ENCODE data around the gene ASIC2.

The ASIC2 gene

DNA sequence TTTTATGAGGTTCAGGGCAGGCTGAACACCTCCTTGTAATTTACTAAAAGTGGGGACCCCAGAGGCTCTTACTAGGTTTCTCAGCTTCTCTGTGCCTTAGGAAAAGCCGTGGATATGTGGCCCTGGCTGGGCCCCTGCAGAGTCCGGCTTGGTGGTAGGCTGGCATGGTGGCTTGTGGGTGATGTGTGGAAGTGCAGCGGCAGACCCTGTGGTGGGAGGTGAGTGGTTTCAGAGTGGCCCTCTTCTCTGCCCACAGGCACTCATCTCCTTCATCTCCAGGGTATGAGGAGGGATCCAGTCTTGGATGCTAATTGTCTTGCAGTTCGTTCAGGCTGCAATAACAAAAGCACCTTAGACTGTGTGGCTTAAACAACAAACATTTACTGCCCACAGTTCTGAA is 58.9 kb downstream of the ASIC2 start:
- Histone ChIP-seq H3K9me2 (replicated peaks; ENCODE audit: control insufficient read depth, low read length) (no peaks in the 10 kb centered on the region), H3F3A (ENCODE audit: control insufficient read depth, insufficient read depth) (no peaks in the 10 kb centered on the region), H3K9me3 (ENCODE audit: control insufficient read depth, insufficient read depth, low read length) (no peaks in the 10 kb centered on the region), H3K27me3 (ENCODE audit: control insufficient read depth, low read length) (no peaks in the 10 kb centered on the region), H3K4me3 (ENCODE audit: low read length) (no peak overlapping the region), H3K4me2 (ENCODE audit: low read length) (no peak overlapping the region), H3K4me1 (ENCODE audit: control insufficient read depth, low read length) (no peaks in the 10 kb centered on the region), H3K79me2 (ENCODE audit: control insufficient read depth, low read length) (no peaks in the 10 kb centered on the region), H4K20me1 (ENCODE audit: control insufficient read depth, insufficient read depth, low read depth, low read length) (no peaks in the 10 kb centered on the region), H3K36me3 (ENCODE audit: control insufficient read depth, low read length) (no peaks in the 10 kb centered on the region), H3K27ac (ENCODE audit: low read depth, low read length) (no peak overlapping the region)
- TF ChIP-seq, protein P1, sequence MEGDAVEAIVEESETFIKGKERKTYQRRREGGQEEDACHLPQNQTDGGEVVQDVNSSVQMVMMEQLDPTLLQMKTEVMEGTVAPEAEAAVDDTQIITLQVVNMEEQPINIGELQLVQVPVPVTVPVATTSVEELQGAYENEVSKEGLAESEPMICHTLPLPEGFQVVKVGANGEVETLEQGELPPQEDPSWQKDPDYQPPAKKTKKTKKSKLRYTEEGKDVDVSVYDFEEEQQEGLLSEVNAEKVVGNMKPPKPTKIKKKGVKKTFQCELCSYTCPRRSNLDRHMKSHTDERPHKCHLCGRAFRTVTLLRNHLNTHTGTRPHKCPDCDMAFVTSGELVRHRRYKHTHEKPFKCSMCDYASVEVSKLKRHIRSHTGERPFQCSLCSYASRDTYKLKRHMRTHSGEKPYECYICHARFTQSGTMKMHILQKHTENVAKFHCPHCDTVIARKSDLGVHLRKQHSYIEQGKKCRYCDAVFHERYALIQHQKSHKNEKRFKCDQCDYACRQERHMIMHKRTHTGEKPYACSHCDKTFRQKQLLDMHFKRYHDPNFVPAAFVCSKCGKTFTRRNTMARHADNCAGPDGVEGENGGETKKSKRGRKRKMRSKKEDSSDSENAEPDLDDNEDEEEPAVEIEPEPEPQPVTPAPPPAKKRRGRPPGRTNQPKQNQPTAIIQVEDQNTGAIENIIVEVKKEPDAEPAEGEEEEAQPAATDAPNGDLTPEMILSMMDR (IDR thresholded peaks at IDR 0.05; ENCODE audit: low read depth, low read length, poor library complexity, severe bottlenecking): no peak
- TF ChIP-seq EZH2phosphoT487 (IDR thresholded peaks at IDR 0.05; ENCODE audit: borderline replicate concordance, low read length): no peak

DNA sequence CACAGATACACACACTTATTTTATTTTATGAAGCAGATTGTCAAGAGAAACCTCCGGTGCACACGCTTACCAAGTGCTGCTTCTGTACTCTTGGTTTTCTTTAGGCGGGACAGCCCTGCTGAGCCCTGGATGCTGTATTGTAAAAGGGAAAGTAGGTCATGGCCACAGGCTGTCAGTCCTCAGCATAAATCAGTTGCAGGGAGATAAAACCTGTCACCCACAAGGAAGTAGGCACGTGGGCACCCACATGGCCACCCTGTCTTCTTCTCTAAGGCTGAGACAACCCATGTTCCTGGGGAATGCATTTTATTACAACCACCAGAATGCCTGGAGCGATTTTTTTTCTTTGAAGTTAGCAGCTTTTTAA is 59.3 kb downstream of the ASIC2 start:
- no peaks in the 10 kb centered on the region for H3K27me3 ChIP-seq (ENCODE audit: control insufficient read depth, low read length)
- no peak overlapping the region for H3K4me2 ChIP-seq (ENCODE audit: low read length)
- no peak overlapping the region for H3K27ac ChIP-seq (ENCODE audit: low read depth, low read length)
- no peaks in the 10 kb centered on the region for H3K79me2 ChIP-seq (ENCODE audit: control insufficient read depth, low read length)
- H3K9me3 ChIP-seq (ENCODE audit: control insufficient read depth, insufficient read depth, low read length): no peaks in the 10 kb centered on the region
- no peaks in the 10 kb centered on the region for H3K9me2 ChIP-seq (replicated peaks; ENCODE audit: control insufficient read depth, low read length)
- no peaks in the 10 kb centered on the region for H3K36me3 ChIP-seq (ENCODE audit: control insufficient read depth, low read length)
- H3F3A ChIP-seq (ENCODE audit: control insufficient read depth, insufficient read depth): no peaks in the 10 kb centered on the region
- no peaks in the 10 kb centered on the region for H4K20me1 ChIP-seq (ENCODE audit: control insufficient read depth, insufficient read depth, low read depth, low read length)
- TF ChIP-seq, protein P1 (IDR thresholded peaks at IDR 0.05; ENCODE audit: low read depth, low read length, poor library complexity, severe bottlenecking): no peak
- TF ChIP-seq EZH2phosphoT487 (IDR thresholded peaks at IDR 0.05; ENCODE audit: borderline replicate concordance, low read length): no peak
- no peak overlapping the region for H3K4me3 ChIP-seq (ENCODE audit: low read length)
- no peaks in the 10 kb centered on the region for H3K4me1 ChIP-seq (ENCODE audit: control insufficient read depth, low read length)

DNA sequence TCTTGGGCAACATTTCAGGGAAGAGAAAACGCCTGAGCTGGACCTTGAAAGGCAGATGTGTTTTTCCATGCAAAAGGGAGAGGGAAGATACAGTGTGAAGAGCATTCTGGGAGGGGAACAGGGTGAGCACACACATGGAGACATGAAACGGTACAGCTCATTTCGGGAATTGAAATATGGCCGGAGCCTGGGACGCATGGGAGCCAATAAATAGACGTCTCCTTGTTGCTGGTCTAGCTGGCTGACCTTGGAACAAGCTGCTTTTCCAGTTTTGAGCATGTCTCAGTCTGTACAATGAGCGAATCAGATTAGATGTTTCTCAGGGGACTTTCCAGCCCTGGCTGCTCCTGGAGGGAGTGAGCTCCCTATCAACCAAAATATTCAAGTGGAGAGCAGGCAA is 63.6 kb downstream of the ASIC2 start:
- H3K36me3 ChIP-seq (ENCODE audit: control insufficient read depth, low read length): no peaks in the 10 kb centered on the region
- TF ChIP-seq, protein P1 (IDR thresholded peaks at IDR 0.05; ENCODE audit: low read depth, low read length, poor library complexity, severe bottlenecking): no peak
- TF ChIP-seq EZH2phosphoT487 (IDR thresholded peaks at IDR 0.05; ENCODE audit: borderline replicate concordance, low read length): no peak
- H3K79me2 ChIP-seq (ENCODE audit: control insufficient read depth, low read length): no peaks in the 10 kb centered on the region
- no peaks in the 10 kb centered on the region for H3K9me2 ChIP-seq (replicated peaks; ENCODE audit: control insufficient read depth, low read length)
- no peaks in the 10 kb centered on the region for H3K9me3 ChIP-seq (ENCODE audit: control insufficient read depth, insufficient read depth, low read length)
- H3K4me2 ChIP-seq (ENCODE audit: low read length): no peak overlapping the region
- H4K20me1 ChIP-seq (ENCODE audit: control insufficient read depth, insufficient read depth, low read depth, low read length): no peaks in the 10 kb centered on the region
- no peaks in the 10 kb centered on the region for H3K4me1 ChIP-seq (ENCODE audit: control insufficient read depth, low read length)
- H3K27ac ChIP-seq (ENCODE audit: low read depth, low read length): no peak overlapping the region
- H3K27me3 ChIP-seq (ENCODE audit: control insufficient read depth, low read length): no peaks in the 10 kb centered on the region
- H3F3A ChIP-seq (ENCODE audit: control insufficient read depth, insufficient read depth): no peaks in the 10 kb centered on the region
- no peak overlapping the region for H3K4me3 ChIP-seq (ENCODE audit: low read length)

DNA sequence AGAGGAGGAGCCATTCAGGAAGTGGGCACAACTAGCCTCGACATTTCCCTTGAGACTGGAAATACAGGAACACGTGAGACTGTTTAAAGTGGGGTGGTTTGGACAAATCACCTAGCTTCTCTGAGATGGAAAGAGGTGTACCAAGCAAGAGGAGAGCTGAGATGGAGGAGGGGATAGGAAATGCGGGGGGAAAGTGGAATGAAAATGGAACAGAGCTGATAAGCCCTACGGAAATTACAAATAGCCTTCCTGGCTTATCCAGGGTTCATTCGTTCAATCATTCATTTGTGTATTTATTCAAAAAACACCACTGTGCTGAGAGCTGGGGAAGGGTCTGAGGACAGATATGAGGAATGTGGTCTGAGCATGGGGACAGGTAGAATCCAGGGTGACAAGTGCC is 64.1 kb downstream of the ASIC2 start:
- H3K4me3 ChIP-seq (ENCODE audit: low read length): no peak overlapping the region
- no peaks in the 10 kb centered on the region for H3K79me2 ChIP-seq (ENCODE audit: control insufficient read depth, low read length)
- H4K20me1 ChIP-seq (ENCODE audit: control insufficient read depth, insufficient read depth, low read depth, low read length): no peaks in the 10 kb centered on the region
- TF ChIP-seq EZH2phosphoT487 (IDR thresholded peaks at IDR 0.05; ENCODE audit: borderline replicate concordance, low read length): no peak
- TF ChIP-seq, protein P1 (IDR thresholded peaks at IDR 0.05; ENCODE audit: low read depth, low read length, poor library complexity, severe bottlenecking): no peak
- H3K4me2 ChIP-seq (ENCODE audit: low read length): no peak overlapping the region
- no peaks in the 10 kb centered on the region for H3K4me1 ChIP-seq (ENCODE audit: control insufficient read depth, low read length)
- H3K9me2 ChIP-seq (replicated peaks; ENCODE audit: control insufficient read depth, low read length): no peaks in the 10 kb centered on the region
- no peaks in the 10 kb centered on the region for H3K36me3 ChIP-seq (ENCODE audit: control insufficient read depth, low read length)
- H3K27ac ChIP-seq (ENCODE audit: low read depth, low read length): no peak overlapping the region
- no peaks in the 10 kb centered on the region for H3K9me3 ChIP-seq (ENCODE audit: control insufficient read depth, insufficient read depth, low read length)
- no peaks in the 10 kb centered on the region for H3F3A ChIP-seq (ENCODE audit: control insufficient read depth, insufficient read depth)
- H3K27me3 ChIP-seq (ENCODE audit: control insufficient read depth, low read length): no peaks in the 10 kb centered on the region
